HepG2 (cell line): ENCODE data around the gene CNOT1. TPM values are rescaled to one million over a fixed set of nuclear protein-coding genes. Genes with fewer than 3 reads are reported as not detected.

ENCODE experiments used
- CENPX ChIP-seq: sonication (generic); formaldehyde crosslinking; IDR thresholded peaks from 2 replicates; pipeline ENCODE4 v1.9.0; 2021; ENCODE audit warnings: mild to moderate bottlenecking, missing genetic modification reagents, moderate library complexity
- HMG20B ChIP-seq: conservative IDR thresholded peaks from 2 replicates; pipeline ENCODE4 v1.6.1; 2016; ENCODE audit warnings: missing genetic modification reagents, missing compliant biosample characterization
- PRDM4 ChIP-seq: sonication (generic); formaldehyde crosslinking; IDR thresholded peaks from 2 replicates; pipeline ENCODE4 v1.9.0; 2021; ENCODE audit warnings: missing genetic modification reagents, borderline replicate concordance
- ZBTB7A ChIP-seq: sonication (generic); formaldehyde crosslinking; IDR thresholded peaks from 2 replicates; pipeline ENCODE4 v1.8.0; 2022; ENCODE audit warnings: mild to moderate bottlenecking, missing genetic modification reagents
- ZNF253 ChIP-seq: sonication (generic); formaldehyde crosslinking; IDR thresholded peaks from 2 replicates; pipeline ENCODE4 v1.8.0; 2022; ENCODE audit warnings: mild to moderate bottlenecking, missing genetic modification reagents, borderline replicate concordance
- ZNF326 ChIP-seq: sonication (generic); formaldehyde crosslinking; IDR thresholded peaks from 2 replicates; pipeline ENCODE4 v1.4.0; 2020; ENCODE audit warnings: missing genetic modification reagents, borderline replicate concordance
- ZNF383 ChIP-seq: sonication (generic); formaldehyde crosslinking; IDR thresholded peaks from 2 replicates; pipeline ENCODE4 v1.4.0; 2020; ENCODE audit warnings: missing genetic modification reagents, mild to moderate bottlenecking, borderline replicate concordance
- ZNF616 ChIP-seq: sonication (generic); formaldehyde crosslinking; IDR thresholded peaks from 2 replicates; pipeline ENCODE4 v1.5.0; 2020; ENCODE audit warnings: low read depth, mild to moderate bottlenecking, missing genetic modification reagents
- ZNF724P ChIP-seq: sonication (generic); formaldehyde crosslinking; IDR thresholded peaks from 2 replicates; pipeline ENCODE4 v1.8.0; 2022; ENCODE audit warnings: missing genetic modification reagents, borderline replicate concordance
- ZNF775 ChIP-seq: sonication (generic); formaldehyde crosslinking; IDR thresholded peaks from 2 replicates; pipeline ENCODE4 v1.4.0; 2020; ENCODE audit warnings: missing genetic modification reagents, mild to moderate bottlenecking, moderate library complexity, borderline replicate concordance
- ZNF782 ChIP-seq: sonication (generic); formaldehyde crosslinking; IDR thresholded peaks from 2 replicates; pipeline ENCODE4 v1.4.0; 2020; ENCODE audit warnings: missing genetic modification reagents, mild to moderate bottlenecking, borderline replicate concordance
- ZNF839 ChIP-seq: sonication (generic); formaldehyde crosslinking; IDR thresholded peaks from 2 replicates; pipeline ENCODE4 v1.4.0; 2020; ENCODE audit warnings: missing genetic modification reagents, mild to moderate bottlenecking, borderline replicate concordance
- polyA plus RNA-seq, 8 experiments: library from polyadenylated mRNA; depleted of rRNA in 3 of 8; stranded (reverse) in 7 of 8; unstranded in 1 of 8; fragments of >200 nt; fragmentation: Illumina TruSeq in 4 of 8; extraction: Trizol in 4 of 8; gene quantifications; 2 replicates each; pipeline versions ENCODE4 v1.2.1 to v1.2.3, GENCODE V29; 2011 to 2016; ENCODE audit warnings: low read depth in 4 of 8, missing spikeins in 1 of 8, mixed read lengths in 1 of 8; ENCODE audit not compliant: insufficient read depth in 1 of 8
- total RNA-seq, 5 experiments: library from RNA; depleted of rRNA; stranded (reverse); fragments of >200 nt; fragmentation: Illumina TruSeq; extraction: Trizol; gene quantifications; 2 replicates each; pipeline ENCODE4 v1.2.3, GENCODE V29; 2016; ENCODE audit warnings: low read depth in 1 of 5
- TF ChIP-seq, protein P1 (sequence below): sonication (generic); formaldehyde crosslinking; IDR thresholded peaks from 2 replicates; pipeline ENCODE4 v1.5.0; 2020; ENCODE audit warnings: mild to moderate bottlenecking, missing genetic modification reagents
- TF ChIP-seq, protein P2 (sequence below): sonication (generic); formaldehyde crosslinking; IDR thresholded peaks from 2 replicates; pipeline ENCODE4 v1.8.1; 2023; ENCODE audit warnings: mild to moderate bottlenecking, moderate library complexity, missing genetic modification reagents
- TF ChIP-seq, protein P3 (sequence below): sonication (generic); formaldehyde crosslinking; conservative IDR thresholded peaks from 2 replicates; pipeline ENCODE4 v1.4.0; 2020; ENCODE audit warnings: missing genetic modification reagents
- TF ChIP-seq, protein P4 (sequence below): sonication (generic); formaldehyde crosslinking; IDR thresholded peaks from 2 replicates; pipeline ENCODE4 v1.4.0; 2020; ENCODE audit warnings: missing genetic modification reagents, low read depth, mild to moderate bottlenecking, borderline replicate concordance

Gene CNOT1
- total and polyA plus RNA-seq, 2 of the 13 experiments (the other 11 are each of a cell fraction or from before 2014, with no cell fraction given), result 188 to 232 TPM

DNA sequence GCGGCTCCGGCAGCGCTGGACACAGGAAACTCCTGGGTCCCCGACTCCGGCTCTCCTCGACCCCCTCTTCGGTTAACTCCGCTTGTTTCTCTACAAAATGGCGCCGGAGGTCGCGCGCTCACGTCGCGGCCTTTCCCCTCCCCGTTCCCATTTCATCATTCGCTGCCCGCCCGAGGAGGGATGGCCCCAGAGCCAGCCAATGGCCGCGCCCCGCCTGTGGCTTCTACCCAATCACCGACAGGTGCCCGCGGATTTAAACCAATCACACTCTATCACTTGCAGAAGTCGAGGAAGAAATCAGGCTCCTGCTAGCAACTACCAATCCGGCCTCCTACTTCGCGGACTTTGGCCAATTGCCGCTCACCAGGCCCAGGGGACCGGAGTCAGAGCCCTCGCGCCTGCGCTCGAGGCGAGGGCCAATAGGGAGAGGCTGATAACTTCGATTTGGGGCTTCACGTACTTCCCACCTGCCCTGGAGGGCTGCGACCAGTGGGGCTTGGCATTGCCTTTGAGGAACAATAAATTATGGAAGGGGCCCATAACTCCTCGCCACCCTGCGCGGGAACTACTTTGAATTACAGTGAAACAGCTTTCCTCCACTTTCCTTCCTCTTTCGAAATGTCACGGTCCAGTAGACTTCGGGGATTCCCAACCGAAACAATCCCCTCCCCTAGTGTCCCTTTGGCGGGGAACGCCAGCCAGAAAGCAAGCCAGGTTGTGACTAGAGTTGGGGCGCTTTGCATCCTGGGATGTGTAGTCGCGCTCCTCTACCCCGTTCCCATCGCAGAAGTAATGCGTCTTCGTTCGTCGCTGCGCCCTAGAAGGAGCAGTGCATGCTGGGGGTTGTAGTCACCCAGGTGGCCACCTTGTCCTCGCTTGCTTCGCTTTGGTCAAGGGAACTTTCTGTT lies at the start of gene CNOT1 (continued):
- no peak for TF ChIP-seq ZNF775 (CRISPR knock-in tag)
- no peak for TF ChIP-seq PRDM4
- TF ChIP-seq CENPX (CRISPR knock-in tag), result no peak
- TF ChIP-seq, protein P1, sequence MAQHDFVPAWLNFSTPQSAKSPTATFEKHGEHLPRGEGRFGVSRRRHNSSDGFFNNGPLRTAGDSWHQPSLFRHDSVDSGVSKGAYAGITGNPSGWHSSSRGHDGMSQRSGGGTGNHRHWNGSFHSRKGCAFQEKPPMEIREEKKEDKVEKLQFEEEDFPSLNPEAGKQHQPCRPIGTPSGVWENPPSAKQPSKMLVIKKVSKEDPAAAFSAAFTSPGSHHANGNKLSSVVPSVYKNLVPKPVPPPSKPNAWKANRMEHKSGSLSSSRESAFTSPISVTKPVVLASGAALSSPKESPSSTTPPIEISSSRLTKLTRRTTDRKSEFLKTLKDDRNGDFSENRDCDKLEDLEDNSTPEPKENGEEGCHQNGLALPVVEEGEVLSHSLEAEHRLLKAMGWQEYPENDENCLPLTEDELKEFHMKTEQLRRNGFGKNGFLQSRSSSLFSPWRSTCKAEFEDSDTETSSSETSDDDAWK (CRISPR knock-in tag), result no peak
- peak; percentile 84 for TF ChIP-seq ZNF724P
- TF ChIP-seq, protein P2, sequence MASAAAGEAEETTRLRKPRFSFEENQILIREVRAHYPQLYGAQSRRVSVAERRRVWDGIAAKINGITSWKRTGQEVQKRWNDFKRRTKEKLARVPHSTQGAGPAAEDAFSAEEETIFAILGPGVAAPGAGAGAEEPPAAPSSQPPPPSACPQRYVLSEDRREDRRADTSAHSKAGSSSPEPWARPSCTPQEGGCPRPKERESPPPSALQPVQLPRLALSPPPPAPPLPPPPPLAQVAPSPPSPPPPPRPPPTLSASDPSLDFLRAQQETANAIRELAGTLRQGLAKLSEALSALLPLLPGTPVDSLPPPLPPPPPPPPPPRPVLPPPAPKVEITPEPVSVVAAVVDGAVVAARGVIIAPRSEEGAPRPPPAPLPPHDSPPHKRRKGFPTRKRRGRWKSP (CRISPR knock-in tag), result peak; percentile 93; the same call in 1 of the 2 replicates
- peak; percentile 84 for TF ChIP-seq ZNF616 (CRISPR knock-in tag)
- no peak for TF ChIP-seq ZBTB7A (CRISPR knock-in tag)
- 0 out of 2 replicates have a peak, but pooled peaks have one; percentile 54 for TF ChIP-seq HMG20B (CRISPR knock-in tag)
- TF ChIP-seq ZNF326 (CRISPR knock-in tag), result 0 out of 2 replicates have a peak, but pooled peaks have one; percentile 31
- TF ChIP-seq ZNF782, result peak; percentile 47; the same call in 1 of the 2 replicates
- TF ChIP-seq ZNF383, result 0 out of 2 replicates have a peak, but pooled peaks have one; percentile 34
- TF ChIP-seq, protein P3, sequence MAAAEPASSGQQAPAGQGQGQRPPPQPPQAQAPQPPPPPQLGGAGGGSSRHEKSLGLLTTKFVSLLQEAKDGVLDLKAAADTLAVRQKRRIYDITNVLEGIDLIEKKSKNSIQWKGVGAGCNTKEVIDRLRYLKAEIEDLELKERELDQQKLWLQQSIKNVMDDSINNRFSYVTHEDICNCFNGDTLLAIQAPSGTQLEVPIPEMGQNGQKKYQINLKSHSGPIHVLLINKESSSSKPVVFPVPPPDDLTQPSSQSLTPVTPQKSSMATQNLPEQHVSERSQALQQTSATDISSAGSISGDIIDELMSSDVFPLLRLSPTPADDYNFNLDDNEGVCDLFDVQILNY (CRISPR knock-in tag), result peak; percentile 79
- TF ChIP-seq ZNF253, result no peak
- TF ChIP-seq, protein P4, sequence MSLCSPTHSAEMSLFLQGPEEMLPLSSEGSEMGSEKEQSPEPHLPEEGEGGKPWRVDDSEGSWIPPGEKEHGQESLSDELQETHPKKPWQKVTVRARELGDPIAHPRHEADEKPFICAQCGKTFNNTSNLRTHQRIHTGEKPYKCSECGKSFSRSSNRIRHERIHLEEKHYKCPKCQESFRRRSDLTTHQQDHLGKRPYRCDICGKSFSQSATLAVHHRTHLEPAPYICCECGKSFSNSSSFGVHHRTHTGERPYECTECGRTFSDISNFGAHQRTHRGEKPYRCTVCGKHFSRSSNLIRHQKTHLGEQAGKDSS (CRISPR knock-in tag), result no peak
- no peak for TF ChIP-seq ZNF839
